PC-9 (cell line): Measurements from ENCODE around the gene MMD2. TPM values are rescaled to one million over a fixed set of nuclear protein-coding genes. Genes with fewer than 3 reads are reported as not detected.

Experiments
- BruUV-seq: library from RNA; stranded (reverse); fragments of 400-500 nt; replicated peaks from 2 replicates; lab custom pipeline; 2021; lab: Mats Ljungman, UMichigan
- CTCF ChIA-PET: fragments of 300-600 bp; sonication (Branson Sonifier 250); formaldehyde crosslinking; loops from one replicate; lab custom pipeline; 2022; ENCODE audit warnings: antibody characterized with exemption; lab: Charles Lee
- POLR2A ChIA-PET: fragments of 300-600 bp; sonication (Branson Sonifier 250); formaldehyde crosslinking; loops from one replicate; lab custom pipeline; 2022; ENCODE audit warnings: antibody characterized with exemption; ENCODE audit not compliant: unreplicated experiment; lab: Charles Lee
- DNase-seq, 2 experiments: peaks; one replicate each; pipeline versions ENCODE4 v3.0.0 to v3.0.0-alpha.2; 2015 to 2022; ENCODE audit warnings: mixed read lengths in 1 of 2
- H2AFZ ChIP-seq: fragments of 200-600 bp; sonication (generic); 2 replicates; pipeline ENCODE4 v1.8.1; 2017; ENCODE audit warnings: antibody characterized with exemption
- H3F3A ChIP-seq: fragments of 200-600 bp; sonication (generic); 2 replicates; pipeline ENCODE4 v1.8.1; 2017; ENCODE audit warnings: antibody characterized with exemption, mild to moderate bottlenecking, low read depth; ENCODE audit not compliant: insufficient read depth
- H3K27ac ChIP-seq: fragments of 200-600 bp; sonication (generic); 2 replicates; pipeline ENCODE4 v1.6.1; 2016; ENCODE audit warnings: mixed run types
- H3K27me3 ChIP-seq: fragments of 200-600 bp; sonication (generic); 2 replicates; pipeline ENCODE4 v1.6.1; 2016; ENCODE audit warnings: low read depth, mixed run types; ENCODE audit not compliant: insufficient read depth
- H3K36me3 ChIP-seq: fragments of 200-600 bp; sonication (generic); 2 replicates; pipeline ENCODE4 v1.6.1; 2016; ENCODE audit warnings: low read depth, mixed run types
- H3K4me1 ChIP-seq: fragments of 200-600 bp; sonication (generic); replicated peaks from 2 replicates; pipeline ENCODE4 v1.6.1; 2016; ENCODE audit warnings: mixed run types; ENCODE audit not compliant: insufficient read depth
- H3K4me2 ChIP-seq: fragments of 200-600 bp; sonication (generic); 2 replicates; pipeline ENCODE4 v1.6.1; 2017; ENCODE audit warnings: mixed run types
- H3K4me3 ChIP-seq: fragments of 200-600 bp; sonication (generic); 2 replicates; pipeline ENCODE4 v1.6.1; 2016; ENCODE audit warnings: mixed run types
- H3K79me2 ChIP-seq: fragments of 200-600 bp; sonication (generic); 2 replicates; pipeline ENCODE4 v1.6.1; 2017; ENCODE audit warnings: low read depth, mixed run types
- H3K9me2 ChIP-seq: fragments of 200-600 bp; sonication (generic); 2 replicates; pipeline ENCODE4 v1.8.1; 2017; ENCODE audit warnings: mild to moderate bottlenecking; ENCODE audit not compliant: insufficient read depth
- H3K9me3 ChIP-seq: fragments of 200-600 bp; sonication (generic); 2 replicates; pipeline ENCODE4 v1.8.1; 2016; ENCODE audit warnings: low read depth; ENCODE audit not compliant: insufficient read depth
- H4K20me1 ChIP-seq: fragments of 200-600 bp; sonication (generic); 2 replicates; pipeline ENCODE4 v1.8.1; 2017; ENCODE audit not compliant: insufficient read depth
- EZH2 ChIP-seq: fragments of 200-600 bp; sonication (generic); IDR thresholded peaks from 2 replicates; pipeline ENCODE4 v1.8.0; 2017; ENCODE audit warnings: antibody characterized with exemption, low read depth
- intact Hi-C: fragments of 100-400 bp; cut with micrococcal nuclease; formaldehyde crosslinking; loops from one replicate; pipeline ENCODE4 v1.10.0; 2022; ENCODE audit not compliant: unreplicated experiment
- total RNA-seq: library from RNA; stranded (reverse); gene quantifications from 2 replicates; pipeline ENCODE4 v1.2.3, GENCODE V29; 2021
- TF ChIP-seq, protein P1 (sequence below): fragments of 200-600 bp; sonication (generic); conservative IDR thresholded peaks from 2 replicates; pipeline ENCODE4 v1.6.1; 2017; ENCODE audit warnings: mixed run types, antibody characterized with exemption, mild to moderate bottlenecking, moderate library complexity

Gene MMD2
- total RNA-seq, 1 experiment from 2014 or later = not detected

- intact Hi-C loops = no loop called here
- Histone ChIP-seq H3K9me3 (0 out of 2 replicates have a peak, but pooled peaks cover 3% of the 10 kb centered on the region), H3F3A (no peaks in the 10 kb centered on the region), H3K79me2 (no peaks in the 10 kb centered on the region), H3K36me3 (no peaks in the 10 kb centered on the region), H2AFZ (no peak overlapping the region), H3K27me3 (peaks cover 80% of the 10 kb centered on the region), H3K4me1 (no peaks in the 10 kb centered on the region), H4K20me1 (no peaks in the 10 kb centered on the region), H3K4me3 (no peak overlapping the region), H3K9me2 (no peaks in the 10 kb centered on the region), H3K27ac (no peak overlapping the region), H3K4me2 (peak overlapping the region; percentile 21)
- CTCF ChIA-PET = no interaction called here
- DNase-seq = no peak
- POLR2A ChIA-PET = no interaction called here
- TF ChIP-seq, protein P1, sequence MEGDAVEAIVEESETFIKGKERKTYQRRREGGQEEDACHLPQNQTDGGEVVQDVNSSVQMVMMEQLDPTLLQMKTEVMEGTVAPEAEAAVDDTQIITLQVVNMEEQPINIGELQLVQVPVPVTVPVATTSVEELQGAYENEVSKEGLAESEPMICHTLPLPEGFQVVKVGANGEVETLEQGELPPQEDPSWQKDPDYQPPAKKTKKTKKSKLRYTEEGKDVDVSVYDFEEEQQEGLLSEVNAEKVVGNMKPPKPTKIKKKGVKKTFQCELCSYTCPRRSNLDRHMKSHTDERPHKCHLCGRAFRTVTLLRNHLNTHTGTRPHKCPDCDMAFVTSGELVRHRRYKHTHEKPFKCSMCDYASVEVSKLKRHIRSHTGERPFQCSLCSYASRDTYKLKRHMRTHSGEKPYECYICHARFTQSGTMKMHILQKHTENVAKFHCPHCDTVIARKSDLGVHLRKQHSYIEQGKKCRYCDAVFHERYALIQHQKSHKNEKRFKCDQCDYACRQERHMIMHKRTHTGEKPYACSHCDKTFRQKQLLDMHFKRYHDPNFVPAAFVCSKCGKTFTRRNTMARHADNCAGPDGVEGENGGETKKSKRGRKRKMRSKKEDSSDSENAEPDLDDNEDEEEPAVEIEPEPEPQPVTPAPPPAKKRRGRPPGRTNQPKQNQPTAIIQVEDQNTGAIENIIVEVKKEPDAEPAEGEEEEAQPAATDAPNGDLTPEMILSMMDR = no peak
- no peak for TF ChIP-seq EZH2
- BruUV-seq = no TSS peak
These were observed 101.8 kb downstream of the MMD2 start for GRCh38 chr7:4857189-4857588.

- Histone ChIP-seq H4K20me1 (no peaks in the 10 kb centered on the region), H2AFZ (no peak overlapping the region), H3K4me2 (no peak overlapping the region), H3K9me2 (no peaks in the 10 kb centered on the region), H3K36me3 (no peaks in the 10 kb centered on the region), H3K4me3 (no peak overlapping the region), H3F3A (no peaks in the 10 kb centered on the region), H3K27me3 (peaks cover 80% of the 10 kb centered on the region), H3K79me2 (no peaks in the 10 kb centered on the region), H3K27ac (no peak overlapping the region), H3K9me3 (0 out of 2 replicates have a peak, but pooled peaks cover 3% of the 10 kb centered on the region), H3K4me1 (no peaks in the 10 kb centered on the region)
- intact Hi-C loops = no loop called here
- DNase-seq = no peak
- BruUV-seq = no TSS peak
- POLR2A ChIA-PET = interaction anchor here (0.6 kb wide), 2 partner anchors 9 to 672 kb away, joined by 3 to 5 read pairs; no protein-coding TSS in a partner anchor
- TF ChIP-seq EZH2 = no peak
- TF ChIP-seq, protein P1 = no peak
- CTCF ChIA-PET = no interaction called here
These were observed 102.5 kb downstream of the MMD2 start for GRCh38 chr7:4856336-4857057.

Other genes with a start within 250 kb of the MMD2 start
- gene AP5Z1, start 183.6 kb downstream of the MMD2 start, total RNA-seq = 40.6 and 44.0 TPM in 2 replicates
- gene PAPOLB, start 97.2 kb downstream of the MMD2 start, total RNA-seq = not detected in 2 replicates
- 0.35 and 0.73 TPM in 2 replicates for gene RADIL, start 75.5 kb downstream of the MMD2 start, total RNA-seq
- gene RBAK, start 86.7 kb upstream of the MMD2 start, total RNA-seq = 10.1 and 12.4 TPM in 2 replicates
- gene WIPI2, start 231.0 kb upstream of the MMD2 start, total RNA-seq = 120 and 124 TPM in 2 replicates